ENCODE measurements around the gene BTBD3.

- TF ChIP-seq CTCF (IDR thresholded peaks at IDR 0.05), result no peak
- no peak for TF ChIP-seq POLR2A (IDR thresholded peaks at IDR 0.05)
Observed at GRCh38 chr20:11943778-11944177, 26.1 kb downstream of the BTBD3 start.

Data from testis (tissue), 2 donors.